ENCODE measurements around the gene PCDH9. TPM values are rescaled to one million over a fixed set of nuclear protein-coding genes. Genes with fewer than 3 reads are reported as not detected.

PCDH9 gene
- polyA plus RNA-seq, 1 of the 3 experiments (the other 2 are of a cell fraction), result 1.3 TPM

DNA sequence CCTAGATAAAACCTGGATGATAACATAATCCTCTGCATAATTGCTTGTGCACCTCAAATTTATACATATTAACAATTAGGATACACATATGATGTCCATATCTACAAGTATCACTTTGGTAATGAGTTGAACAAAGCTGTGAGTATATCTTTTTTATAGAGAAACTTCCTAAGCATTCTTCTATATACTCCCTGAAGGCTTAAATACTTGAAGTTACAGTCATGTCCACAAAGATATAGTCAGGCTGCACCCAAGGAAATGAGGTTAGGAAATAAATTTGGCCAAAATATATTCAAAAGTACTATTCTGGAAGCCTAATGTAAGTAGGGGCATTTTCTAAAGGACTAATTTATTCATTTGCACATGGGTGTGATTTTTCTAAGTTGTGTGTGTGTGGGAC lies 761.5 kb downstream of the PCDH9 start (continued):
- TF ChIP-seq, protein P1, sequence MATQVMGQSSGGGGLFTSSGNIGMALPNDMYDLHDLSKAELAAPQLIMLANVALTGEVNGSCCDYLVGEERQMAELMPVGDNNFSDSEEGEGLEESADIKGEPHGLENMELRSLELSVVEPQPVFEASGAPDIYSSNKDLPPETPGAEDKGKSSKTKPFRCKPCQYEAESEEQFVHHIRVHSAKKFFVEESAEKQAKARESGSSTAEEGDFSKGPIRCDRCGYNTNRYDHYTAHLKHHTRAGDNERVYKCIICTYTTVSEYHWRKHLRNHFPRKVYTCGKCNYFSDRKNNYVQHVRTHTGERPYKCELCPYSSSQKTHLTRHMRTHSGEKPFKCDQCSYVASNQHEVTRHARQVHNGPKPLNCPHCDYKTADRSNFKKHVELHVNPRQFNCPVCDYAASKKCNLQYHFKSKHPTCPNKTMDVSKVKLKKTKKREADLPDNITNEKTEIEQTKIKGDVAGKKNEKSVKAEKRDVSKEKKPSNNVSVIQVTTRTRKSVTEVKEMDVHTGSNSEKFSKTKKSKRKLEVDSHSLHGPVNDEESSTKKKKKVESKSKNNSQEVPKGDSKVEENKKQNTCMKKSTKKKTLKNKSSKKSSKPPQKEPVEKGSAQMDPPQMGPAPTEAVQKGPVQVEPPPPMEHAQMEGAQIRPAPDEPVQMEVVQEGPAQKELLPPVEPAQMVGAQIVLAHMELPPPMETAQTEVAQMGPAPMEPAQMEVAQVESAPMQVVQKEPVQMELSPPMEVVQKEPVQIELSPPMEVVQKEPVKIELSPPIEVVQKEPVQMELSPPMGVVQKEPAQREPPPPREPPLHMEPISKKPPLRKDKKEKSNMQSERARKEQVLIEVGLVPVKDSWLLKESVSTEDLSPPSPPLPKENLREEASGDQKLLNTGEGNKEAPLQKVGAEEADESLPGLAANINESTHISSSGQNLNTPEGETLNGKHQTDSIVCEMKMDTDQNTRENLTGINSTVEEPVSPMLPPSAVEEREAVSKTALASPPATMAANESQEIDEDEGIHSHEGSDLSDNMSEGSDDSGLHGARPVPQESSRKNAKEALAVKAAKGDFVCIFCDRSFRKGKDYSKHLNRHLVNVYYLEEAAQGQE (IDR thresholded peaks at IDR 0.05; ENCODE audit: low read depth, low read length), result no peak
- TF ChIP-seq TEAD4 (IDR thresholded peaks at IDR 0.05; ENCODE audit: borderline replicate concordance, insufficient read depth) (no peak), TCF12 (IDR thresholded peaks at IDR 0.05) (no peak)

GRCh38 chr13:66462187-66462586 lies 767.9 kb downstream of the PCDH9 start:
- no peak for DNase-seq
- H3K4me1 ChIP-seq (ENCODE audit: control insufficient read depth in 1 of 2, insufficient read depth in 2 of 2, low read depth in 1 of 2, low read length in 1 of 2), result no peaks in the 10 kb centered on the region
- H2AFZ ChIP-seq (ENCODE audit: low read depth), result no peak overlapping the region
- no peaks in the 10 kb centered on the region for H3K27me3 ChIP-seq (ENCODE audit: insufficient read depth)
- TF ChIP-seq PBX3 (IDR thresholded peaks at IDR 0.05) (no peak), NFIC (IDR thresholded peaks at IDR 0.05; ENCODE audit: borderline replicate concordance) (no peak), MAX (IDR thresholded peaks at IDR 0.05; ENCODE audit: low read depth) (no peak), RAD21 (IDR thresholded peaks at IDR 0.05; ENCODE audit: low read length) (no peak), ELF1 (IDR thresholded peaks at IDR 0.05) (no peak), MEF2A (IDR thresholded peaks at IDR 0.05; ENCODE audit: borderline replicate concordance, low read depth) (no peak), NRF1 (IDR thresholded peaks at IDR 0.05; ENCODE audit: low read depth, low read length) (no peak), POLR2AphosphoS5 (IDR thresholded peaks at IDR 0.05; ENCODE audit: low read depth, low read length) (no peak), GATA2 (CRISPR knock-in tag; IDR thresholded peaks at IDR 0.05) (no peak), RCOR1 (IDR thresholded peaks at IDR 0.05; ENCODE audit: low read length) (no peak), TAF1 (IDR thresholded peaks at IDR 0.05; ENCODE audit: borderline replicate concordance, low read depth, low read length) (no peak), FOXM1 (IDR thresholded peaks at IDR 0.05; ENCODE audit: low read depth) (no peak), JUND (IDR thresholded peaks at IDR 0.05) (no peak), CHD2 (IDR thresholded peaks at IDR 0.05; ENCODE audit: low read length, partially characterized antibody) (no peak)
- TF ChIP-seq, protein P1 (IDR thresholded peaks at IDR 0.05; ENCODE audit: low read depth, low read length), result no peak
- TF ChIP-seq, protein P2, sequence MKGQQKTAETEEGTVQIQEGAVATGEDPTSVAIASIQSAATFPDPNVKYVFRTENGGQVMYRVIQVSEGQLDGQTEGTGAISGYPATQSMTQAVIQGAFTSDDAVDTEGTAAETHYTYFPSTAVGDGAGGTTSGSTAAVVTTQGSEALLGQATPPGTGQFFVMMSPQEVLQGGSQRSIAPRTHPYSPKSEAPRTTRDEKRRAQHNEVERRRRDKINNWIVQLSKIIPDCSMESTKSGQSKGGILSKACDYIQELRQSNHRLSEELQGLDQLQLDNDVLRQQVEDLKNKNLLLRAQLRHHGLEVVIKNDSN (IDR thresholded peaks at IDR 0.05; ENCODE audit: borderline replicate concordance, low read depth), result no peak
- TF ChIP-seq, protein P3, sequence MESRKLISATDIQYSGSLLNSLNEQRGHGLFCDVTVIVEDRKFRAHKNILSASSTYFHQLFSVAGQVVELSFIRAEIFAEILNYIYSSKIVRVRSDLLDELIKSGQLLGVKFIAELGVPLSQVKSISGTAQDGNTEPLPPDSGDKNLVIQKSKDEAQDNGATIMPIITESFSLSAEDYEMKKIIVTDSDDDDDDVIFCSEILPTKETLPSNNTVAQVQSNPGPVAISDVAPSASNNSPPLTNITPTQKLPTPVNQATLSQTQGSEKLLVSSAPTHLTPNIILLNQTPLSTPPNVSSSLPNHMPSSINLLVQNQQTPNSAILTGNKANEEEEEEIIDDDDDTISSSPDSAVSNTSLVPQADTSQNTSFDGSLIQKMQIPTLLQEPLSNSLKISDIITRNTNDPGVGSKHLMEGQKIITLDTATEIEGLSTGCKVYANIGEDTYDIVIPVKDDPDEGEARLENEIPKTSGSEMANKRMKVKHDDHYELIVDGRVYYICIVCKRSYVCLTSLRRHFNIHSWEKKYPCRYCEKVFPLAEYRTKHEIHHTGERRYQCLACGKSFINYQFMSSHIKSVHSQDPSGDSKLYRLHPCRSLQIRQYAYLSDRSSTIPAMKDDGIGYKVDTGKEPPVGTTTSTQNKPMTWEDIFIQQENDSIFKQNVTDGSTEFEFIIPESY (IDR thresholded peaks at IDR 0.05; ENCODE audit: borderline replicate concordance, low read depth), result no peak
- H3K9me3 ChIP-seq, result no peaks in the 10 kb centered on the region
- no peaks in the 10 kb centered on the region for H3K9me2 ChIP-seq
- no peak overlapping the region for H3K4me2 ChIP-seq
- H3K79me2 ChIP-seq (ENCODE audit: insufficient read depth), result no peaks in the 10 kb centered on the region
- WGBS (ENCODE audit: low lambda C conversion rate), result 80% methylated on average over 3 of the region's 3 CpGs
- H3K27ac ChIP-seq (ENCODE audit: low read depth in 2 of 2, low read length in 1 of 2), result no peak overlapping the region
- H3K4me3 ChIP-seq (ENCODE audit: low read depth in 2 of 2, low read length in 1 of 2), result no peak overlapping the region
- no peak overlapping the region for H3K9ac ChIP-seq
- H3K36me3 ChIP-seq (replicated peaks in 1 of 2; ENCODE audit: control insufficient read depth in 1 of 2, insufficient read depth in 2 of 2, low read length in 1 of 2), result no peaks in the 10 kb centered on the region
- no peaks in the 10 kb centered on the region for H4K20me1 ChIP-seq (ENCODE audit: insufficient read depth)
- ChIA-PET POLR2A (no interaction called here), CTCF (no interaction called here)
- H3F3A ChIP-seq (replicated peaks; ENCODE audit: insufficient read depth), result peaks cover 2% of the 10 kb centered on the region

Data from SK-N-SH (cell line).